Activated CD8-positive, alpha-beta memory T cell treated with anti-CD3 and anti-CD28 coated beads, Interleukin-2, amount 50 U/mL, for 24 hours (primary cell): ENCODE data around the gene ATG9B.
A peak's percentile ranks its signal among the peaks of the same experiment; 100 is the strongest.
"Not testable (repeated sequence)": the region's sequence is repeated elsewhere in the genome, so short reads cannot be mapped to it uniquely, and the experiment has no call there.

Experiments used
- DNase-seq: peaks from one replicate; pipeline ENCODE4 v3.0.0-alpha.2; 2020; ENCODE audit errors: extremely low read depth

ATG9B gene

DNA sequence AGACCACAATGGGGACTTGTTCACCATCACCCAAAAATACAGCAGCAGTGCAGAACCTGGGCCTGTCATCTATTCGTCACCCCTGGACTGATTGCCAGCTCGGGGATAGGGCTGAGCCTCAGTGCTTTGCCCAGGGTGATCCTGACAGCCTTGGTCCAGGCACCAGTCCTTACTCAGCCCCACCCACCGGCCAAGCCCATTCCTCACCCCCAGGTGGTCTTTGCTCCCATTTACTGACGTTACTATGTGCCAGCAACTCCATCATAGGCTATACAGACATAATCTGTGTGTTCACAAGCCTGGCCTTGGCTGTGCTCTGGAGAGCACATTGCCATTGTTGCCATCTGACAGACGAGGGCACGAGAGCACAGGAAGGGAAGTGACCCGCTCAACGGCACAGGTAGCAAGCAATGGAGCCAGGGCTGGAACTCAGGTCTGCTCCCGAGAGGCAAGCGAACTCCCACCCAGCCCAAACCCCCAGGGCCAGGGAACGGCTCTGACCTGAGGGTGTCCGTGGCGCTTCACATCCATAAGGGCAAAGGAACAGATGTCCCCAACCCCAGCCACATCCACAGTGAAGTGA, 6.8 kb downstream of the ATG9B start:
- no peak for DNase-seq

DNA sequence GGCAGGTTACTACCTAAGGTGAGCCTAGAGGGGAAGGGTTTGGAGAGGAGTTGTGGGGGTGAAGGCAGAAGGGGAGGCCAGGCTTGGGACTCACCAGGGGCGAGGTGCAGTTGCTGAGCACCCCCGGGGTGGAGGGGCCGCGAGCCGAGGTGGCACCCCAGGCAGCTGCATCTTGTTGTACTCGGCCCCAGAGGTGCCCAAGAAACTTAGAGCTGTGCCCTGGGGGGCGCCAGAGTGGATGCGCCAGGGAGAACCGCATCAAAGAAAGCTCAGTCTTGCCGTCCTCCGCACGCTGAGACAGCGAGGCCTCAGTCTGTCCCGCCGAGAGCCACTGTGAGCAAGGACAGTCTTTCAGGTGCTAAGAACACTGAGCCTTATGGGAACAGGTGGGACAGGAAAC, 7.4 kb downstream of the ATG9B start:
- DNase-seq = no peak

- DNase-seq = no peak
These were observed 7.8 kb downstream of the ATG9B start for GRCh38 chr7:151016505-151016904.

DNA sequence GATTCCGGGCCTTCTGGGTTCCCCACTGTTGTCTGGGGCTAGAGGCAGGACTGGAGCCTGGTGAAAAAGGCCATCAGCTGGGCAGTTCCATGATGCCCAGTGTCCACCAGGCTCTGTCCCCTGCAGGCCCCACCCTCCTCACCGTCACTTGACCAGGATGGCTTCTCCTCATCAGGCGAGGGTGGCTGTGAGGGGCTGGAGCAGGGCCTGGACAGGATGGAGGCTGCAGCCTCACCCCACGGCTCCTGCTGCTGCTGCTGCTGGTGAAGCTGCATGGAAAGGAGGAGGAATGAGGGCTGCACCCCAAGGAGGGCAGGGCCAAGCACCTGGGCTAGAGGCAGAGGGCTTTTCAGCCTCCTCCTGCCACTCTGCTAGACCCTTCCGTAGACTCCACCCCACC, 8.3 kb downstream of the ATG9B start:
- DNase-seq = no peak

- DNase-seq = no peak
These were observed 9.3 kb downstream of the ATG9B start for GRCh38 chr7:151014950-151015349.

DNA sequence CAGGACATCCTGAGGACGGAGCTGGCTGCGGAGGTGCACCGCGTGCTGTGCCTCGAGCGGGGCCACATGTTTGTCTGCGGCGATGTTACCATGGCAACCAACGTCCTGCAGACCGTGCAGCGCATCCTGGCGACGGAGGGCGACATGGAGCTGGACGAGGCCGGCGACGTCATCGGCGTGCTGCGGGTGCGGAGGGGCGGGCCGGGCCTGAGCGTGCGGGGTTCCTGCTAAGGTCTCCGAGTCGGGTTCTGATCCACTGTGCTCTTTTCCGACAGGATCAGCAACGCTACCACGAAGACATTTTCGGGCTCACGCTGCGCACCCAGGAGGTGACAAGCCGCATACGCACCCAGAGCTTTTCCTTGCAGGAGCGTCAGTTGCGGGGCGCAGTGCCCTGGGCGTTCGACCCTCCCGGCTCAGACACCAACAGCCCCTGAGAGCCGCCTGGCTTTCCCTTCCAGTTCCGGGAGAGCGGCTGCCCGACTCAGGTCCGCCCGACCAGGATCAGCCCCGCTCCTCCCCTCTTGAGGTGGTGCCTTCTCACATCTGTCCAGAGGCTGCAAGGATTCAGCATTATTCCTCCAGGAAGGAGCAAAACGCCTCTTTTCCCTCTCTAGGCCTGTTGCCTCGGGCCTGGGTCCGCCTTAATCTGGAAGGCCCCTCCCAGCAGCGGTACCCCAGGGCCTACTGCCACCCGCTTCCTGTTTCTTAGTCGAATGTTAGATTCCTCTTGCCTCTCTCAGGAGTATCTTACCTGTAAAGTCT, 10.4 kb downstream of the ATG9B start:
- peak; percentile 61 for DNase-seq

GRCh38 chr7:151013356-151013732, 10.9 kb downstream of the ATG9B start:
- DNase-seq = no peak

- DNase-seq = no peak
These were observed 11.4 kb downstream of the ATG9B start for GRCh38 chr7:151012911-151013347.

- no peak for DNase-seq
These were observed 12.1 kb downstream of the ATG9B start for GRCh38 chr7:151012031-151012692.

DNA sequence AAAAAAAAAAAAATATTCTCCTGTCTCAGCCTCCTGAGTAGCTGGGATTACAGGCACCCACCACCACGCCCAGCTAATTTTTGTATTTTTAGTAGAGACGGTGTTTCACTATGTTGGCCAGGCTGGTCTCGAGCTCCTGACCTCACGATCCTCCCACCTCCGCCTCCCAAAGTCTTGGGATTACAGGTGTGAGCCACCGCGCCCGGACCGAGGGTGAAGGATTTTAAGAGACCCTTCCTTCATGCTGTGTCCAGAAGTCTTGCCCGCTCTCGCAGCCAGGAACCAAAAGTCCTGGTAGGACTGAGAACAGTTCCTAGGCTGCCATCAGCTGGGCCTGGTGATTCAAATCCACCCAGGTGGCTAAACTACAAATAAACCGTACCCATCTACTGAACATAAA, 12.7 kb downstream of the ATG9B start:
- DNase-seq = not testable (repeated sequence)

DNA sequence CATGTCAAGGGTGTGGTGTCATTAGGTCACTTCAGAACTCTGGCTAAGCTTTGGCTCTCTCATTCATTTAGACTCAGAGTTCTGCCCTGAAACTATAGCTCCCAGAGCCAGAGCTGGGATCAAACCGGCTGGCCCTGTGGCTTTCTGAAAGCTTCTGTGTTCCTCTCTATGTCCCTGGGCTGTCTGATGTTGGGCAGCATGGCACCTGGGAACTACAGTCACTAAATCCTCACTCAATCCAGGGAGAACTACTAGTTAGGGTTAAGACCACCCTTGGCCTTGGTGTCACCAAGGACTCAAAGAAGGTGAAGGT, 13.2 kb downstream of the ATG9B start:
- DNase-seq = no peak

DNA sequence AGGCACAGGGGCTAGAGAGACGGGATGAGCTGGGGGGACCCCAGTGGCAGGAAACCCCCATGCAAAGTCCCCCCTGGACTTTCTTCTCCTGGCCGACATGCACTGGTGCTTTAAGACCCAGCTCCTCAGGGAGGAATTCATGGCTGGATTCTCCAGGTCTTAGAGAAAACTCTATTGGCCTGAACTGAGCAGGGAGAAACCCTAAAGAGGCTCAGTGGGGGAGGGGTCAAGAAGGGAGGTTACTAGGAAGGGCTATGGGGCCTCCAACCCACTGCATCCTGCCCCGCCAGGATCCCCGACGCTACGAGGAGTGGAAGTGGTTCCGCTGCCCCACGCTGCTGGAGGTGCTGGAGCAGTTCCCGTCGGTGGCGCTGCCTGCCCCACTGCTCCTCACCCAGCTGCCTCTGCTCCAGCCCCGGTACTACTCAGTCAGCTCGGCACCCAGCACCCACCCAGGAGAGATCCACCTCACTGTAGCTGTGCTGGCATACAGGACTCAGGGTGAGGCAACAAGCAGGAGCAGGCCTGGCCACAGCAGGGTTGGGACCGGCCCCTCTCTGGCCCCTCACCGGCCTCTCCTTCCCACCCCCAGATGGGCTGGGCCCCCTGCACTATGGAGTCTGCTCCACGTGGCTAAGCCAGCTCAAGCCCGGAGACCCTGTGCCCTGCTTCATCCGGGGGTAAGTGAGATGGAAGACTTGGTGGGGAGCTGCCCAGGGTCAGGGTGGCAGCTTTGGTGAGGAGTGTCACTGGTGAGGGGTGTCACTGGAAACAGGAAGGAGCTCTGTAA, 13.8 kb downstream of the ATG9B start:
- DNase-seq = no peak

DNA sequence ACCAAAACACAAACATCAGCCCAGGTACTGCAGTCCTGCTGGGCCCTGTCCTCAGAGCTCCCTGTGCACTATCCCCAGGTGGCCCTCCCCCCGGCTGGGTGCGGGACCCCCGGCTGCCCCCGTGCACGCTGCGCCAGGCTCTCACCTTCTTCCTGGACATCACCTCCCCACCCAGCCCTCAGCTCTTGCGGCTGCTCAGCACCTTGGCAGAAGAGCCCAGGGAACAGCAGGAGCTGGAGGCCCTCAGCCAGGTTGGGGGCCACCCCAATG, 14.3 kb downstream of the ATG9B start:
- no peak for DNase-seq

DNA sequence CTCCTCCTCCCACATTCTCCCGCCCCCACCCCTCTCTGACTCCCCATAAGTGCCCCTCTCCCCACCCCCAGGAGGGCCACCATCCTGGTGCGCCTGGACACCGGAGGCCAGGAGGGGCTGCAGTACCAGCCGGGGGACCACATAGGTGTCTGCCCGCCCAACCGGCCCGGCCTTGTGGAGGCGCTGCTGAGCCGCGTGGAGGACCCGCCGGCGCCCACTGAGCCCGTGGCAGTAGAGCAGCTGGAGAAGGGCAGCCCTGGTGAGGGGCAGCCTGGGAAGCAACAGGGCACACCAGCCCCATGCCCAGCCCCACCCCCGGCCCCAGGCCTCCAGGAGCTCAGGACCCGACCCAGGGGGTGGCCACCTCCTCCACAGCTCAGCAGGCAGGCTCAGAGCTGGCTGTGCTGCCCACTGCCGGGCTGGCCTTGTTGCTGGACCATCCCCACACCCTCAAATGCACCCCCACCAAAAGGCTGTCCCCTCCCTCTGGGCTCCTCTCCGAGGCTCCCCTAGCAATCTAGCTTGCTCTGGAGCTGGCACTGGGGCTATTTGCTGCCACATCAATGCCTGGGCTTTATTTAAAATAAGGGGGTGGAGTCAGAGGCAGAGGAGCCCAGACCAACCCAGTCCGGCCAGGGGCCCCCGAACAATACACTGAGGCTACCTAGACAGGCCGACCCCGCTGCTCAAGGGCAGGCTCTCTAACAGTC, 14.8 kb downstream of the ATG9B start:
- DNase-seq = no peak

- DNase-seq = peak; percentile 62
These were observed 15.6 kb downstream of the ATG9B start for GRCh38 chr7:151008511-151009323.

DNA sequence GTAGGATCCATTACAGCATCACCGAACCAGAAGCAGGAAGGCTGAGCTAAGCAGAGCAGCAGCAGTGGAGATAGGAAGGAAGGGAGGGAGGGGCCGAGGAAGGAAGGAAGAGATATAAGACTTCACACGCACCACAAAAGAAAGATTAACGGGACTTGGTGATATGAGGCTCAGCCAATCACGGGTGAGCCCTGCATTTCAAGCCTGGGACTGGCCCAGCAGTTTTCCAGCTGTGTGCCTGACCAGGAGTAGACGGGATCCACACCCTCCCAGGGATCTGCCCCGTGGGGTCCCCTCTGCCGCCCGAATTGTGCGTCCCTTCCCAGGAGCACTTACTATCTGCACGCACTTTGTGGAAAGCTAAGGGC, 16.2 kb downstream of the ATG9B start:
- no peak for DNase-seq

DNA sequence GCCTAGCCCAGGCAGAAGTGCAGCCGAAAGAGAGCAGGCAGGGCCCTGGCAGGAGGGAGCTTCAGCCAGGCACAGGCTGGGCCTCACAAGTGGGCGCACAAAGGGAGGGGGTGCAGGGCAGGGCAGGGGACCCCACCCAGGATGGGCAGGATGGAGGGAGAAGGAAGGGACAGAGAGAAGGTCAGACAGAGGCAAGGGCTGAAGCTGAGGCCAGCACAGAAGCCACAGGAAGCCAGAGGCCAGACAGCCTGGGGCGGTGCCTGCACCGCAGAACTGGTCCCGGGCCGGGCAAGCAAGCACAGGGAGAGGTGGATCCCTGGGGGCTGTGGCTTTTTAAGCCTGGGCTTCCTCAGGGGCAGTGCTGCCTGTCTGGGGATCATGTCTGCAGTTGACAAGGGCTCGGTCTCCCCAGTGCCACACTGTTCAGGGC, 16.8 kb downstream of the ATG9B start:
- DNase-seq = no peak

GRCh38 chr7:151006590-151007300, 17.5 kb downstream of the ATG9B start:
- no peak for DNase-seq

GRCh38 chr7:151005566-151005965, 18.7 kb downstream of the ATG9B start:
- DNase-seq = no peak

- no peak for DNase-seq
These were observed 20.7 kb downstream of the ATG9B start for GRCh38 chr7:151003572-151003971.

- no peak for DNase-seq
These were observed 22.7 kb downstream of the ATG9B start for GRCh38 chr7:151001546-151001945.
